K562 (cell line): ENCODE results near the gene ASIP. TPM values are rescaled to one million over a fixed set of nuclear protein-coding genes. Genes with fewer than 3 reads are reported as not detected.

Source experiments
- ATAC-seq: fragments of 200-7000 bp; cut with Tn5 transposase; 3 replicates; pipeline ENCODE4 v1.9.1; 2020; ENCODE audit warnings: moderate library complexity
- BruUV-seq: library from RNA; stranded (reverse); fragments of 400-500 nt; replicated peaks from 2 replicates; lab custom pipeline; 2021; lab: Mats Ljungman, UMichigan
- CTCF ChIA-PET: fragments of 300-600 bp; formaldehyde crosslinking; extraction: SDS; loops from one replicate; lab custom pipeline; 2021; ENCODE audit warnings: low intra/inter-chr PET ratio; lab: Yijun Ruan, JAX
- POLR2A ChIA-PET: fragments of 300-600, 350-650 bp; sonication (Branson Sonifier 250); formaldehyde crosslinking; extraction: SDS; loops from one replicate; lab custom pipeline; 2021; ENCODE audit warnings: antibody characterized with exemption, inconsistent platforms; lab: Yijun Ruan, JAX
- DNase-seq, 4 experiments: peaks; one replicate each; pipeline versions ENCODE4 v3.0.0 to v3.0.0-alpha.2; 2011 to 2018; ENCODE audit warnings: low spot score in 3 of 4, mixed read lengths in 3 of 4; ENCODE audit errors: extremely low read depth in 1 of 4
- FAIRE-seq: peaks from 2 replicates; lab custom pipeline; 2011; peaks lifted over from hg19 to GRCh38; lab: Jason Lieb, UNC
- H2AFZ ChIP-seq: 2 replicates; pipeline ENCODE4 v1.6.0; 2011; ENCODE audit warnings: low read depth, low read length, control low read depth, inconsistent platforms
- H3K27ac ChIP-seq: fragments of 200-600 bp; 3 replicates; pipeline ENCODE4 v1.8.0; 2011; ENCODE audit warnings: low read depth, mild to moderate bottlenecking, control low read depth, inconsistent platforms, low read length, moderate library complexity, mixed read lengths; ENCODE audit errors: extremely low read depth
- H3K27me3 ChIP-seq, 2 experiments: fragments of 300-600 bp in 1 of 2; 2 replicates in 1 of 2; 3 replicates in 1 of 2; pipeline versions ENCODE4 v1.6.0 to v1.8.0; 2011; ENCODE audit warnings: inconsistent platforms in 2 of 2, low read length in 2 of 2, mild to moderate bottlenecking in 1 of 2, mixed read lengths in 1 of 2, moderate library complexity in 1 of 2; ENCODE audit not compliant: control insufficient read depth in 2 of 2, insufficient read depth in 2 of 2
- H3K36me3 ChIP-seq: fragments of 300-600 bp; 3 replicates; pipeline ENCODE4 v1.8.0; 2011; ENCODE audit warnings: mild to moderate bottlenecking, low read length, inconsistent platforms; ENCODE audit not compliant: control insufficient read depth, insufficient read depth
- H3K4me1 ChIP-seq, 2 experiments: fragments of 200-600 bp in 1 of 2; replicated peaks in 1 of 2; 2 replicates in 1 of 2; 3 replicates in 1 of 2; pipeline versions ENCODE4 v1.5.1 to v1.8.0; 2011; ENCODE audit warnings: inconsistent platforms in 2 of 2, low read length in 2 of 2, mild to moderate bottlenecking in 1 of 2, mixed read lengths in 1 of 2, moderate library complexity in 1 of 2; ENCODE audit not compliant: control insufficient read depth in 2 of 2, insufficient read depth in 2 of 2
- H3K4me2 ChIP-seq: 2 replicates; pipeline ENCODE4 v1.6.1; 2011; ENCODE audit warnings: low read length, control low read depth, inconsistent platforms, mixed read lengths; ENCODE audit not compliant: insufficient read depth
- H3K4me3 ChIP-seq: fragments of 200-600 bp; sonication (generic), shearing (Covaris generic); 2 replicates; pipeline ENCODE4 v1.5.1; 2016; ENCODE audit warnings: control low read depth, inconsistent platforms
- H3K79me2 ChIP-seq: fragments of 200-600 bp; 3 replicates; pipeline ENCODE4 v1.8.0; 2011; ENCODE audit warnings: low read length, inconsistent platforms; ENCODE audit not compliant: control insufficient read depth, insufficient read depth
- H3K9ac ChIP-seq, 2 experiments: 2 replicates each; pipeline versions ENCODE4 v1.6.0 to v1.6.1; 2011; ENCODE audit warnings: low read depth in 2 of 2, low read length in 2 of 2, control low read depth in 1 of 2, inconsistent platforms in 1 of 2, mild to moderate bottlenecking in 1 of 2, mixed read lengths in 1 of 2; ENCODE audit not compliant: insufficient read depth in 1 of 2
- H3K9me1 ChIP-seq: one replicate; pipeline ENCODE4 v1.6.0; 2011; ENCODE audit warnings: inconsistent platforms, mild to moderate bottlenecking, low read length, moderate library complexity; ENCODE audit not compliant: control insufficient read depth, insufficient read depth
- H3K9me3 ChIP-seq: replicated peaks from 2 replicates; pipeline ENCODE4 v1.5.1; 2011; ENCODE audit warnings: low read depth, low read length, inconsistent platforms; ENCODE audit not compliant: control insufficient read depth, insufficient read depth
- H4K20me1 ChIP-seq: replicated peaks from 2 replicates; pipeline ENCODE4 v1.6.1; 2011; ENCODE audit warnings: low read length, inconsistent platforms, mixed read lengths; ENCODE audit not compliant: control insufficient read depth, insufficient read depth
- CBX3 ChIP-seq, 2 experiments: IDR thresholded peaks; 1 replicate in 1 of 2; 2 replicates in 1 of 2; pipeline ENCODE4 v1.6.1; 2012; ENCODE audit warnings: inconsistent platforms in 2 of 2, low read length in 2 of 2, borderline replicate concordance in 1 of 2, control low read depth in 1 of 2
- CBX5 ChIP-seq: IDR thresholded peaks from 2 replicates; pipeline ENCODE4 v1.6.1; 2014; ENCODE audit warnings: low read depth, borderline replicate concordance
- ETS2 ChIP-seq: IDR thresholded peaks from 2 replicates; pipeline ENCODE4 v1.6.1; 2016; ENCODE audit warnings: borderline replicate concordance, missing genetic modification characterization, mild to moderate bottlenecking, moderate library complexity, missing compliant biosample characterization; ENCODE audit not compliant: poor library complexity, severe bottlenecking
- LEF1 ChIP-seq: fragments of 450-650 bp; IDR thresholded peaks from 2 replicates; pipeline ENCODE4 v1.6.1; 2016; ENCODE audit warnings: mild to moderate bottlenecking
- TRIM24 ChIP-seq, 2 experiments: fragments of 450-650 bp; IDR thresholded peaks; 2 replicates each; pipeline ENCODE4 v1.6.1; 2016
- TRIM28 ChIP-seq: fragments of 450-650 bp; IDR thresholded peaks from 2 replicates; pipeline ENCODE4 v1.6.1; 2017
- ZFPM2 ChIP-seq: fragments of 250-450 bp; sonication (Bioruptor Pico); IDR thresholded peaks from 2 replicates; pipeline ENCODE4 v1.5.1; 2022; ENCODE audit warnings: mild to moderate bottlenecking
- ZNF354B ChIP-seq: fragments of 250-450 bp; sonication (Bioruptor Pico); IDR thresholded peaks from 2 replicates; pipeline ENCODE4 v1.4.0; 2020
- ZNF668 ChIP-seq: fragments of 250-450 bp; sonication (Bioruptor Pico); IDR thresholded peaks from 2 replicates; pipeline ENCODE4 v1.8.0; 2022; ENCODE audit warnings: mild to moderate bottlenecking, inconsistent platforms
- WGBS: fragments of 100-300 bp; shearing (Covaris generic); methylation state at CpG from one replicate; pipeline ENCODE4 v1.1.6; 2016; ENCODE audit warnings: low coverage, mixed read lengths; ENCODE audit not compliant: insufficient coverage; ENCODE audit errors: missing lambda C conversion rate; 5-methylcytosine and 5-hydroxymethylcytosine counted together
- in situ Hi-C: fragments of 300-500 bp; cut with MboI; formaldehyde crosslinking; loops from 4 replicates; pipeline ENCODE4 v1.15.0; 2018; ENCODE audit warnings: inconsistent platforms, mixed read lengths
- intact Hi-C: fragments of 100-400 bp; cut with micrococcal nuclease; formaldehyde crosslinking; loops from 2 replicates; pipeline ENCODE4 v1.14.2; 2022
- polyA plus RNA-seq, 8 experiments: library from polyadenylated mRNA; depleted of rRNA in 4 of 8; stranded (reverse) in 5 of 8; unstranded in 3 of 8; fragments of >200 nt; fragmentation: Nextera tagmentation in 2 of 8; fragmentation: Illumina TruSeq in 1 of 8; extraction: Ambion mirVana in 2 of 8; extraction: Trizol in 1 of 8; gene quantifications; 2 replicates each; pipeline versions ENCODE4 v1.2.1 to v1.2.3, GENCODE V29; 2011 to 2014; ENCODE audit warnings: inconsistent platforms in 1 of 8, missing spikeins in 1 of 8
- total RNA-seq, 7 experiments: library from RNA; depleted of rRNA in 6 of 7; stranded (reverse); fragments of >200 nt in 6 of 7; fragmentation: Illumina TruSeq in 2 of 7; extraction: Trizol in 2 of 7; gene quantifications; 2 replicates each; pipeline versions ENCODE4 v1.2.1 to v1.2.3, GENCODE V29; 2011 to 2021; ENCODE audit warnings: low replicate concordance in 1 of 7

ASIP gene
- total and polyA plus RNA-seq, 9 of the 15 experiments (the other 6 are each of a cell fraction or from before 2014, with no cell fraction given), result not detected

DNA sequence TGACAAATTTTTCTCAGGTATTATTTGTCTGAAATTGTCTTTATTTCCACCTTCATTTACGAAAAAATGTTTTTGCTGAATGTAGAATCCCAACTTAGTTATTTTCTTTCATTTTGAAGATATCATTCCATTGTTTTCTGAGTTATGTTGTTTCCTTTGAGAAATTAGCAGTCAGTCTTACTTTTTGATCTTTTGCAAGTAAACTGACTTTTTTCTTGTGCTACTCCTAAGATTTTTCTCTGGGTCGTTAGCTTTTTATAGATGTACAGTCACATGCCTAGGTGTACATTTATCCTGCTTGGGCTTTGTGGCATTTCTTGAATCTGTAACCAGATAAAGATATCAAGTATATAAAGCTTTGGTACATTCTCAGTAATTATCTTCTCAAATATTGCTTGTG lies 29.6 kb upstream of the ASIP start:
- Histone ChIP-seq H3K79me2 (no peaks in the 10 kb centered on the region), H3K27ac (no peak overlapping the region), H3K9me3 (no peaks in the 10 kb centered on the region; the same call in 1 of the 2 replicates), H3K36me3 (no peaks in the 10 kb centered on the region), H2AFZ (no peak overlapping the region), H3K9ac (no peak overlapping the region), H3K4me1 (peaks cover 2 to 9% of the 10 kb centered on the region in 2 experiments; a peak in 2 of 5 replicates), H4K20me1 (no peaks in the 10 kb centered on the region), H3K4me2 (no peak overlapping the region), H3K27me3 (no peaks in the 10 kb centered on the region), H3K4me3 (no peak overlapping the region), H3K9me1 (no peaks in the 10 kb centered on the region)
- DNase-seq (no peak), ATAC-seq (no peak), FAIRE-seq (peak; percentile 58)
- CTCF ChIA-PET, result no interaction called here
- in situ Hi-C loops, result no loop called here
- intact Hi-C loops, result no loop called here
- no TSS peak for BruUV-seq
- POLR2A ChIA-PET, result no interaction called here
- WGBS, result 2% methylated on average over 2 of the region's 2 CpGs
- TF ChIP-seq ETS2 (no peak), CBX5 (peak; percentile 48; the same call in 1 of the 2 replicates), CBX3 (IDR thresholded peaks at IDR 0.05; ENCODE audit: borderline replicate concordance in 1 of 2, low read length in 2 of 2) (peak in 1 of 2 experiments; percentile 96; a peak in 2 of 3 replicates), ZNF668 (CRISPR knock-in tag) (no peak), TRIM24 (IDR thresholded peaks at IDR 0.05) (peak; percentile 21 to 70; a peak in 3 of 4 replicates), LEF1 (peak; percentile 81), TRIM28 (peak; percentile 96)

DNA sequence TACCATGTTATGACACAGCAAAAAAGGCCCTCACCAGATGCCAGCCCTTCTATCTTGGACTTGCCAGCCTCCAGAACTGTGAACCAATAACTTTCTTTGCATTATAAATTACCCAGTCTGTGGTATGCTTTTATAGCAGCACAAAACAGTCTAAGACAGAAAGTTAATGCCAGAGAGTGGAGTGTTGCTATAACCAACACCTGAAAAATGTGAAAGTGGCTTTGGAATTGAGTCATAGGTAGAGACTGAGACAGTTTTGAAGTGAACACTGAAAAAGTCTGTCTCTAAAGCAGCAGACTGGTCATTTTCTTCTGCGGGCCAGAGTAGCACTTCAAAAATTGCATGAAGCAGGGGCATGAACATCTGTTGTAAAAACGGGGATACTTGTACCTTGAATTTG lies 28.0 kb upstream of the ASIP start:
- Histone ChIP-seq H3K27ac (no peak overlapping the region), H3K4me3 (no peak overlapping the region), H3K79me2 (no peaks in the 10 kb centered on the region), H3K9me1 (no peaks in the 10 kb centered on the region), H3K9me3 (no peaks in the 10 kb centered on the region; the same call in 1 of the 2 replicates), H3K36me3 (no peaks in the 10 kb centered on the region), H4K20me1 (no peaks in the 10 kb centered on the region), H3K9ac (no peak overlapping the region), H2AFZ (peak overlapping the region; percentile 19; the same call in 1 of the 2 replicates), H3K4me1 (peaks cover 5 to 9% of the 10 kb centered on the region in 2 experiments; a peak in 3 of 5 replicates), H3K4me2 (no peak overlapping the region), H3K27me3 (no peaks in the 10 kb centered on the region)
- POLR2A ChIA-PET, result no interaction called here
- in situ Hi-C loops, result no loop called here
- no TSS peak for BruUV-seq
- DNase-seq, result no peak
- no peak for ATAC-seq
- 8% methylated on average over 2 of the region's 2 CpGs for WGBS
- intact Hi-C loops, result no loop called here
- no peak for FAIRE-seq
- CTCF ChIA-PET, result no interaction called here
- TF ChIP-seq ZFPM2 (no peak), ZNF354B (no peak)
